Cardiac fibroblast (primary cell): ENCODE results near the gene CDC42BPG.
"Not testable (repeated sequence)": the region's sequence is repeated elsewhere in the genome, so short reads cannot be mapped to it uniquely, and the experiment has no call there.

ENCODE experiments used
- DNase-seq, 2 donors: peaks; one replicate each; pipeline versions ENCODE4 v3.0.0 to v3.0.0-alpha.2; 2010; ENCODE audit warnings: low read depth in 2 of 2
- H3K4me3 ChIP-seq, 2 donors: replicated peaks in 1 of 2; 1 replicate in 1 of 2; 2 replicates in 1 of 2; pipeline ENCODE4 v1.5.1; 2011; ENCODE audit warnings: low read depth in 2 of 2, low read length in 2 of 2, mild to moderate bottlenecking in 2 of 2, moderate library complexity in 1 of 2
- CTCF ChIP-seq: IDR thresholded peaks from one replicate; pipeline ENCODE4 v1.5.1; 2011; ENCODE audit warnings: low read depth, mild to moderate bottlenecking, low read length, inconsistent platforms

CDC42BPG gene

DNA sequence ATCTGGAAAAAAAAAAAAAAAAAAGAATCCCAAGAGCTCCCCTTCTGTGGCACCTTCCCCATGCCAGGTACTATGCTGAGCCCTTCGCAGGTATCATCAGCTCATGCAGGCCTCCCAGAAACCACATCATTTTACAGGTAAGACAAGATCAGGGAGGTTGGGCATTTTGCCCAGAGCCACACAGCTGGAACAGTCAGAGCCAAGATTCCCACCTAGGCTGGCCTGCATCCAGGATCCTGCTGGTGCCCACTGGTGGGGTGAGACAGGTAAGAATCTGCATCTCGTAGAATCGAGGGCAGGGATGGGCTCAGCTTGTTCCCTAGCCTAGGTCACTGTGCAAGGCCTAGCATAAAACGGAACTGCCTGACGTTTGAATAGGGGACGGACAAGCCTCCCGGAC is 18.4 kb downstream of the CDC42BPG start:
- H3K4me3 ChIP-seq = no peak overlapping the region
- no peak for DNase-seq
- no peak for TF ChIP-seq CTCF

GRCh38 chr11:64823568-64824119 is 20.8 kb downstream of the CDC42BPG start:
- no peak for TF ChIP-seq CTCF
- no peak overlapping the region for H3K4me3 ChIP-seq
- DNase-seq = no peak

GRCh38 chr11:64817476-64817875 is 27.0 kb downstream of the CDC42BPG start:
- no peak for TF ChIP-seq CTCF
- H3K4me3 ChIP-seq = no peak overlapping the region
- DNase-seq = no peak

DNA sequence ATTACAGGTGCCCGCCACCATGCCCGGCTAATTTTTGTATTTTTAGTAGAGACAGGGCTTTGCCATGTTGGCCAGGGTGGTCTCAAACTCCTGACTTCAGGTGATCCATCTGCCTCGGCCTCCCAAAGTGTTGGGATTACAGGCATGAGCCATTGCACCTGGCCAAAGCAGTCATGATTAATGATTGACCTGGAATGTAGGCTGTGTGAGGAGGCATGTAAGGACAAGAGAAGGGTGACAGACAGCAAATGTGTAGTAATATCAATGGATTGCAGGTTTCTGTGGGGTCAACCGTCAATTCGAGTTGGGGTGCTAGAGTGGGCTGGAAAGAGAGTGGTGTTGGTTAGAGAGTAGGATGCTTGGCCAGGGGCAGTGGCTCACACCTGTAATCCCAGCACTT is 29.0 kb downstream of the CDC42BPG start:
- H3K4me3 ChIP-seq, DNase-seq: not testable (repeated sequence)

GRCh38 chr11:64814712-64815187 is 29.7 kb downstream of the CDC42BPG start:
- H3K4me3 ChIP-seq = no peak overlapping the region
- no peak for TF ChIP-seq CTCF
- no peak for DNase-seq

DNA sequence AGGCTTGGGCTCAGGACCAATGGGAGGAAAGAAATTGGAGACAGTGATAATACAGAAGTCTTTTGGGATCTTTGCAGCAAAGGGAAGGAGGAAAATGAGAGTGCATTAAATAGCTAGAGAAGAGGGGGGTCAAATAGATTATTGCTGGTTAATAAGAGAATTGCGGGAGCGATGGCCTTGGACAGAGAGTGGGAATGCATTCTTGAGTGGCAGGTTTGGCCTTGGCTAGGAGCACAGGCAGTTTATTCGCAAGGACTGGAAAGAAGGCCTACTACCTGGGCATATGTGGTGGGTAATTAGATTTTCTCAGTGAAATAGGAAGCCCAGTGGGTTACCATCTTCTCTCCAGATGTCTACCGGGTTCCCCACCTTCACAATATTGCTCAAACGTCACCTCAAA is 30.6 kb downstream of the CDC42BPG start:
- DNase-seq = no peak
- H3K4me3 ChIP-seq = no peak overlapping the region
- TF ChIP-seq CTCF = no peak

- peak overlapping the region; percentile 27 to 90 for H3K4me3 ChIP-seq
- no peak for DNase-seq
- no peak for TF ChIP-seq CTCF
These were observed 33.6 kb downstream of the CDC42BPG start for GRCh38 chr11:64810891-64811272.
